NCI-H1930 (cell line): ENCODE data around the gene STARD8.

Experiments
- DNase-seq, 2 experiments: peaks; one replicate each; lab custom pipeline; 2025; lab: John Stamatoyannopoulos, UW

Gene STARD8

GRCh38 chrX:68691921-68692320 is 44.5 kb downstream of the STARD8 start:
- no peak for DNase-seq

- DNase-seq: no peak
Measured at GRCh38 chrX:68692651-68693050, 45.2 kb downstream of the STARD8 start.

GRCh38 chrX:68693481-68694434 is 46.3 kb downstream of the STARD8 start:
- DNase-seq: no peak

DNA sequence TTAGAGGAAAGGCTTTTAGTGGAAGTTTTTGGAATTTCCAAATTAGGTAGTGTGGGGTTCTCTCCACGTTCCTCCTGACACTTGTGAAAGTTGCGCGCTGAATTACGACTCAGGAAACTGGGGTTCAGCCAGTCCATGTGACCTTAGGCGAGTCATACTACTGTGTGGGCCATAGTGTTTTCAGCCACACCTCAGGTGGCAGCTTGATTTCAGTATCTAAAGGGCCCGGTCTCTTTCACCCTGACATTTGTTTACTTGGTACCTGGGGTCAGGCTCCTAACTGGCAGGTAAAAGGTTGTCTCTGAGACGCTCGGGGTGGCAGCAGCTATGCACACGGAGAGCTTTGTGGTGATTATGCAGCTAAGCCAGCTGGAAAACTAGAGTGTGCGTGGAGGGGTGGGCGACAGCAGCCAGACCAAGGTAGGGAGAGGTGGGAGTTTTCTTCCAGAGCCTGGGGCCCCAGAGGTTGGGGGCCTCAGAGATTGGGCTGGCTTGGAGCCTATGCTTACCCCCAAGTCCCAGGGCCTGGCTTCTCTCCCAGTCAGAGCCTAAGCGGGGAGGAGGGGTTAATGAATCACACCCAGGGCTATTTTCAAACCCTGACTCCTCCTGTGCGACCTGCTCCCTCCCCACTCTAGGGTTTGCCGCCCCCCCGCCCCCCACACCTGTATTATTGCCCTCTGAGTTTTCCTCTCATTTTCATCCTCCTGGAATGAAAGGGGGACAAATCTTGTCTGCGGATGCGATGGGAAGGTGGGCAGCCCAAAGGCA is 47.2 kb downstream of the STARD8 start:
- no peak for DNase-seq

- no peak for DNase-seq
Measured at GRCh38 chrX:68695206-68695845, 47.9 kb downstream of the STARD8 start.

GRCh38 chrX:68696267-68696990 is 49.0 kb downstream of the STARD8 start:
- DNase-seq: no peak

DNA sequence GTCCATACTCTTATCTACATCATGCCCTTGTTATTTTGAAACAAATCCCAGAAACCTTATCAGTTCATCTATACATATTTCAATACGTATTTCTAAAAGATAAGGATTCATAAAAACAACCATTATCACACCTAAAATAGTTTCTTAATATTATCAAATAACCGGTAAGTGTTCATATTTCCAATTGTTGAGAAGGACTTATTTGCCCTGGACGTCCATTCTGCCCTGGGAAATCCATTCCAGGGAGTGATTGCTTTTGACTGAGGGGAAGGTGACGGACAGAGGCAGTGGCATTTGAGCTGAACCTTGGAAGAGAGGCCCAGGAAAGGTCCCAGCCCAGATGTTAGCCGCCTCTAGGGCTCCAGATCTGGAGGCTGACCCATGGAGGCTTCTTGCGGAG is 49.6 kb downstream of the STARD8 start:
- no peak for DNase-seq

DNA sequence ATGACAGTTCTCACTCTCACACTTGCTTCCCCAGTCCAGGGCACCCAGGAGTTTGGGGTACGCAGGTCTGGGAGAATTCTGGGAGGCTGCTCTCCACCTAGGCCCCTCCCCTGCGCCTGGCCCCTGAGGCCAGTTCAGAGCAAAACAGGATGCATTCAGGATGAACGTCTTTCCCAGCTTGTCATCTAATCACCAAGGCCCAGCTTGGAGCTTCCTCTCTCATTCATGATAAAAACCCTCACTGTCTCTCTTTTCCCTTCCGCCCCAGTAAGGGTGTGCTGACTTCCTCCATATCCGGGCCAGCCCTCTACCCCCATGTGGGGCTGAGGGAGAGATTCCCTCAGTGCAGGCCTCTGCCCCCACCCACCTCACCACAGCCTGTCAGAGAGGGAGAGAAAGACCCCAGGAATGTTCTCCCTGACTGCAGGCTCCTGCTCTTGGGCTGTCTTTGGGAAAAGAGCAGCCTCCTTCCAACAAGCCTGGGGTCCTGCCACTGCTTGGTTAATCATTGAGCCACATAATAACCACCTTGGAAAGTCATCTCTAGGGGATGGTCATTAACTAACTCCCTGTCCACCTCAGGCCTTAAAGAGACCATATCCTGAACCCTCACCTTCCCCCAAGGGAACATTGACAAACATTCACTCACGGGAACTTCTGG is 50.1 kb downstream of the STARD8 start:
- no peak for DNase-seq

DNA sequence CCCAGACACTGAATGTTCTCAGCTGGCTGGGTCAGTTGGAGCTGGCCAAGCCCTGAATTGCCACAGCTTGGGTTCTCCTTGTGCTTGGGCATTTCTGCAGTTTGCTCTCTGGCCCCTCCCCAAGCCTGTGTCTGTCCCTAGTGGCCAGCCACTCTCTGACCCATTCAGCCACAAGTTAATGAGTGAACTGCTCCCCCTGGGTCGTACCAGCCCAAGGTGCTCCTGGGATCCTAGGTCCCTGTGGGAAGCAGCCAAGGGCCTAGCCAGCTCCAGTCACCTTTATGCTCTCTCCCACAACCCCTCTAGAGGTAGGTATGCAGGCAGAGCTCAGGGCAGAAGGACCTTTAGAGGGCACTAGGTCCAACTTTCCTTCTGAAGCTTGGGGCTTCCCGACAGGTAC is 51.5 kb downstream of the STARD8 start:
- no peak for DNase-seq

DNA sequence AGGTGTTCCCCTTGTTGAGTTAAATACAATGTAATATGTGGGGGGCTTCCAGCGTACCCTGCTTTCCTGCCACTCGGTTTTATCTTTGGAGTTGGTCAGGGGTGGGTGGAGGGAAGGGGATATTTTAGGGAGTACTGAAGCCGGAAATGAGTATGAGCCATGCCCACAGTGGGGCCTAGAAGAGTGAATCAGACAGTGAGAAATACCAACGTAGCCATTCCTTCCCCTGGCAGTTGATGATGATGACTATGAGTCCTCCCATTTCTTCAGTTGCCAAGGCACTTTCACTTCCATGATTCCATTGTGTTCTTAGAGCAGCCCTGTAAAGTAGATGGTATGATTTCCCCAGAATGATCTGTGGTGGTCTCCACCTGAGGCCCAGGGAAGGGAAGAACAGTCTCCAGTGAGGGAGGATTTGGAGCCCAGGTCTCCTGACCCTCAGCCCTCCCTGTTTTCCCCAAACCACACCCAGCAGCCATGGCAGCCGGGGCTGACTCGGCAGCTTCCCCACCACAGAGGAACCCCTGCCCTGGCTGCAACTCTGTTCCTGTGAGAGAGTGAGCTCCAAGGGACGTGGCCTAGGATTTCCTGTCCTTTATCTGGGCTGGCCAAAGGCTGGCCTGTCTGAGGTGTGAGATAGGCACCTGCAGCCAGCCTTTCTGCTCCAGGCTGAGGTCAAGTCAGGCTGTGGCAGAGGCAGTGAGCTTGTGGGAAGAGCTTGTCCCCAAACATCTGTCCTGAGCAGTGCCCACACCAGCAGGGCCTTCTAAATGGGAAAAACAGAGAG is 52.7 kb downstream of the STARD8 start:
- no peak for DNase-seq

GRCh38 chrX:68703369-68703768 is 55.9 kb downstream of the STARD8 start:
- DNase-seq: no peak

DNA sequence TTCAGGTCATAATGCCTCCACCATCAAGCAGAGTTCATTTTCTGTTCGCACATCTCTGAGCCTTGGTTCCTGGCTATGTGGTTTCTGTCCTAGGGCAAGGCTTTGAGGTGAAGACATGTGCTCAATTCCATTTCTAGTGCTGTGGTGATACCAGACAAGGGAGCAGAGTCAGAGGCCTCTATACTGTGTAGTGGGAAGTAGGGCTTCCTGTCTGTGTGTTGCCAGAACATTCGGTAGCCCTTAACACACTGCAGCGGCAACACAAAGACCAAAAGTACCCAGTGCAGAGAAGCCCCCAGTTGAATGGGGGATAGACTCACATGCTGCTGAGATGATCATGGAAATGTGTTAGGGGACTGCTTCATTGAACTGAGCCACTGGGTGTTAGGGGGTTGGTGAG is 56.4 kb downstream of the STARD8 start:
- no peak for DNase-seq

- DNase-seq: no peak
Measured at GRCh38 chrX:68705986-68706385, 58.5 kb downstream of the STARD8 start.

- no peak for DNase-seq
Measured at GRCh38 chrX:68708503-68709290, 61.2 kb downstream of the STARD8 start.

- DNase-seq: no peak
Measured at GRCh38 chrX:68710870-68711576, 63.6 kb downstream of the STARD8 start.

DNA sequence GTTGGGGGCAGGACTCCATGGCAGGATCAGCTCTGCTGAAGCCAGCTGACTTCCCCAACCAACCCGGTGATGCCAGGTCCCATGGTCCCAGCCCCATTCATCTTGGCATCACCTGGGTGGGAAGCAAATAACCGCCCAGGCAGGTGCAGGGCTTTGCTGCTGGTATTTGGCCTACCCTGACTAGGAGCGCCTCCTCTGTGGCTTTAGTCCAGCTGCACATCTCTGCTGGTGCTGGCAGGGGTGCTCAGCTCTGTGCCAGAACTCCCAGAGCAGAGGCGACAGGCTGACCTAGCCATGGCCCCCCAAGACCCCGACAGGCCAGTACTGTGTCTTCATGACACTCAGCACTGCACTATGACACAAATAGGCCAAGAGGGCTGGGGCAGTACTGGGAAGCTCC is 64.4 kb downstream of the STARD8 start:
- DNase-seq: no peak

DNA sequence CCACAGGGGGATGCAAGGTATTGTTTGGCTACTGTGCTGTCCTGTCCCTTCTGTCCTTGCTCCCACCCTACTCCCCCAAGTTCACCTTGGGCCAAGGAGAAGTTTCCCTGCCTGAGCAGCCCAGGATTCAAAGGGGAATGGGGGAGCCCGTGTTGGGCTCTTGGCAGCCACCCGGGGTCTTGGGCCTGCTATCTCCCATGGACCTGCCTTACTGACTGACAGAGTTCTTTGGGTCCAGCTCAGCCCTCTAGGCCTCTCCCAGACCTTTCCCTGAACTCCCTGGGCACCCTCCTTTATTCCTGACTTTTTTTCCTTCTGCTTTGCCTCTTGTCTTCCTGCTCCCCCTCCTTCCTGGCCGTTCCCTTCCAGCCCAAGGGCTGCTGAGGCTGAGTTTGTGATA is 67.4 kb downstream of the STARD8 start:
- no peak for DNase-seq

DNA sequence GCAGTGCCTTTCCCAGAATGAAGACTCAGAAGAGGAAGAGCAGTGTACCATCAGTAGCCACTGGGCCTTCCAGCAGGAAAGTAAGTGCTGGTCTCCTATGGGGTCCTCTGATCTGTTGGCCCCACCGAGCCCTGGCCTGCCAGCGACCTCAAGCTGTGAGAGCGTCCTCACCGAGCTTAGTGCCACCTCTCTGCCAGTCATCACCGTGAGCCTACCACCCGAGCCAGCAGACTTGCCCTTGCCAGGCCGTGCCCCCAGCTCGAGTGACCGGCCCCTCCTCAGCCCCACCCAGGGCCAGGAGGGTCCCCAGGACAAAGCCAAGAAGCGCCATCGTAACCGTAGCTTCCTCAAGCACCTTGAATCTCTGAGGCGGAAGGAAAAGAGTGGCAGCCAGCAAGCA is 69.7 kb downstream of the STARD8 start:
- no peak for DNase-seq
